ENCODE measurements around the gene KRAS.
"Not testable (repeated sequence)": the region's sequence is repeated elsewhere in the genome, so short reads cannot be mapped to it uniquely, and the experiment has no call there.

KRAS gene

GRCh38 chr12:25250744-25251730 is at the start of gene KRAS:
TSS of gene KRAS (minus strand) at chr12:25250929.
- DNase-seq = peak; percentile 100

- no peak for DNase-seq
Measured at GRCh38 chr12:25296381-25296780, 45.7 kb upstream of the KRAS start.

GRCh38 chr12:25295361-25295760 is 44.6 kb upstream of the KRAS start:
- DNase-seq = no peak

- DNase-seq = no peak
Measured at GRCh38 chr12:25293653-25294052, 42.9 kb upstream of the KRAS start.

- DNase-seq = not testable (repeated sequence)
Measured at GRCh38 chr12:25292810-25293221, 42.1 kb upstream of the KRAS start.

GRCh38 chr12:25287610-25288009 is 36.9 kb upstream of the KRAS start:
- DNase-seq = no peak

- DNase-seq = peak; percentile 93
Measured at GRCh38 chr12:25286837-25287236, 36.1 kb upstream of the KRAS start.

- DNase-seq = no peak
Measured at GRCh38 chr12:25284024-25284423, 33.3 kb upstream of the KRAS start.

- DNase-seq = peak; percentile 95
Measured at GRCh38 chr12:25283006-25283405, 32.3 kb upstream of the KRAS start.

- DNase-seq = no peak
Measured at GRCh38 chr12:25280082-25280481, 29.4 kb upstream of the KRAS start.

- DNase-seq = no peak
Measured at GRCh38 chr12:25278269-25278668, 27.5 kb upstream of the KRAS start.

GRCh38 chr12:25276199-25276937 is 25.6 kb upstream of the KRAS start:
- peak; percentile 100 for DNase-seq

GRCh38 chr12:25271486-25272098 is 20.9 kb upstream of the KRAS start:
- no peak for DNase-seq

- no peak for DNase-seq
Measured at GRCh38 chr12:25269701-25270100, 19.0 kb upstream of the KRAS start.

- no peak for DNase-seq
Measured at GRCh38 chr12:25266497-25266896, 15.8 kb upstream of the KRAS start.

- DNase-seq = no peak
Measured at GRCh38 chr12:25264862-25265261, 14.1 kb upstream of the KRAS start.

- no peak for DNase-seq
Measured at GRCh38 chr12:25264114-25264513, 13.4 kb upstream of the KRAS start.

GRCh38 chr12:25263594-25263993 is 12.9 kb upstream of the KRAS start:
- no peak for DNase-seq

GRCh38 chr12:25262389-25263074 is 11.8 kb upstream of the KRAS start:
- DNase-seq = no peak

GRCh38 chr12:25257590-25258324 is 7.0 kb upstream of the KRAS start:
- DNase-seq = no peak

GRCh38 chr12:25256826-25257225 is 6.1 kb upstream of the KRAS start:
- DNase-seq = peak; percentile 79

GRCh38 chr12:25256005-25256404 is 5.3 kb upstream of the KRAS start:
- DNase-seq = peak; percentile 87

All from DMS53 (cell line).